Embryonic facial prominence (tissue), 1 donor: ENCODE results near the gene ZNF581.

Source experiments
- DNase-seq: peaks from one replicate; pipeline ENCODE4 v3.0.0-alpha.2; 2016; ENCODE audit errors: extremely low spot score

ZNF581 gene

DNA sequence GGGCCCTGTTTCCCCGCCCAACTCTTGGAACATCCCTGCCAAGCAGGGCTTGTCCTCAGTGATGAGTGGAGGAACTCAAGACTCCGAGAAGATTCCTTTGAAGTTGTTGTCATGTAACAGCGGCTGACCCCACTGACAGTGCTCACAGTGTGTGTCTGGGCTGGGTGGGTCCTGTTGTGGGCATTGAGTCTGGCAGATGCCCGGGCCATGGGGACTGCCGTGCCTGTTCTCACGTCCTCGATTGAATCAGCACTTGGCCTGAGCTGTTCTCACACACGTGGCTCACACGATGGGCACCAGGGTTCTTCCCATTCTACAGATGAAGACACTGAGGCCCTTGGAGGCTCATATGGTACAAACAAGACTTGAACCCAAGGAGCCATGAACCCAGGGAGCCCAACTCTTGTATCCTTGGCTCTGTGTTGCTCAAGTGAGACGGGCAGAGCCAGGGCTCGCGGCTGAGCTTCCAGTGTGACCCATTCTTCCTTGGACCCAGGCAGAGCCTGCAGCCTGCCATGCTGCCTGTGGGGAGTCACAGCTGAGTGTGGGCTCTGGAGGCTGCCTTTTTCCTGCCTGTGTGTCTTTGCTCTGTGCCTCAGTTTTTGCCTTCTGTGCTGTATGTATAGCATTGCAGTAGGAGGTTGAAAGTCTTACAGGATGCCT lies 23.0 kb downstream of the ZNF581 start:
- no peak for DNase-seq

DNA sequence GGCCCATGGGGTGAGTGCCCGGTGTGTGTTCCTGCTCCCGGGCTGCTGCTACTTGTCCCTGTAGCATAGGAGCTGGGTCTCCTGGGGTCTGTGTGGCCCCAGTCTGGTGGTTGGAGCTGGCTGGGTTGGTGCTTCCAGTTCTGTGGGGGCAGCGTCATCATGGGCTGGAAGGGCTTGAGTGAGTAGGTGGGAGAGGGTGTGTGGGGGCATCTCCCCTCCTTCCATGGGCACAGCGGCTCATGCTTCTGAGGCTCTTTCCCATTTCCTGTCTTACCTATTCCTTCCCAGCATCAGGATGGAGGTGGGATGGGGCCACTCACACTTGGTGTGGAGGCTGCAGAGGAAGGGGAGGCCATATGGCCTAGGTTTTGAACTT lies 23.5 kb downstream of the ZNF581 start:
- no peak for DNase-seq

DNA sequence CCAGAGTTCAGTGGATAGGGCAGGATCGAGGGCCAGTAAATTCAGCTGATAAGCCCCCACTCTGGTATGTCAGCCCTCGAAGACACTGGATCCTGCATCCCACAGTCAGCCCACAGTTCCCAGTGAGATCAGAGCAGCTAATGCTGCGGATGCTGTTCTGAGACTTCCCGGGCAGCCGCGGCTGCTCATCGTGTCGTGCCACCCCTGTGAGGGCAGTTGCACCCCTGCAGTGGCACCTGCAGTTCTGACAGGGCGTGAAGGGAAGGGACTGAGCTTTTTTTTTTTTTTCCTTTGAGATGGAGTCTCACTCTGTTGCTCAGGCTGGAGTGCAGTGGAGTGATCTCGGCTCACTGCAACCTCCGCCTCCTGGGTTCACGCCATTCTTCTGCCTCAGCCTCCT lies 24.1 kb downstream of the ZNF581 start:
- no peak for DNase-seq

DNA sequence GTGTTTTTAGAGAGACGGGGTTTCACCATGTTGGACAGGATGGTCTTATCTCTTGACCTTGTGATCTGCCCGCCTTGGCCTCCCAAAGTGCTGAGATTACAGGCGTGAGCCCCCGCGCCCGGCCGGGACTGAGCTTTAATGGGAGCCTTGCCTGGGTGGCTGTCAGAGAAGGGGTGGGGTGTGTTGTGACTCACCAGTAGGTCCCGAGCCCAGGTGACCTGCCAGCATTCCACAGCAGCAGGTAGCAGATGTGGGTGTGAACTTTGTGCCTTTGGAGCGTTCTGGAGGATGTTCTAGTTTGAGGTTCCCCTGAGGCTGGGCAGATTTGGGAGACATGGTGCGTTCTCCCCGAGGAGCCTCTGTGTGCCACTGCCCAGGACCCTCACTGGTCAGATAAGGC lies 24.5 kb downstream of the ZNF581 start:
- DNase-seq, result no peak

DNA sequence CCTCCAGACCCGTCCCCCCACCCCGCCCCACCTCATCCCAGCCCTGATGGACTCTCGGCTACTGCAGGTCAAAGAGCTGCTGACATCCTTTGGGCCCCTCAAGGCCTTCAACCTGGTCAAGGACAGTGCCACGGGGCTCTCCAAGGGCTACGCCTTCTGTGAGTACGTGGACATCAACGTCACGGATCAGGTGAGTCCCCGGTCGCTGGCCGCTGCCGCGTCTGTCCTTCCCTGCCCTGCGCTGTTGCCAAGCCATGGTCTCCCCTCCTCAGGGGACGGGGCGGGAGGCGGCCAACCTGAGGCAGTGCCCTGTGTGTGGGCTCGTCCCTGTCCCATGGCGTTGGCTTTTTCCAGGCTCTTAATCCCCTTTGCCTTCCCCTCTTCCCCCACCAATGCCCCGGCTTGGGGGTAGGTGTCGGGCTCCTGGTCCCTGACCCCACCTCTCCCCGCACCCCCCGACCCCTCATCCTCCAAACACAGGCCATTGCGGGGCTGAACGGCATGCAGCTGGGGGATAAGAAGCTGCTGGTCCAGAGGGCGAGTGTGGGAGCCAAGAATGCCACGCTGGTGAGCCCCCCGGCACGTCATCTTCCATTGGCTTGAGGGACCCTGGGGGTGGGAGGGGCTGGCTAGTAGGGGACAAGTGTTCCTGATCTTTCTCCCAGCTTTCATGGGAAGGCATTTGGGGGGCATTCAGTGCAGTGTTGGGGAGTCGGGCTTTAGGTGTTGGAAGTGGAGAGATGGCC lies 25.3 kb downstream of the ZNF581 start:
- no peak for DNase-seq

DNA sequence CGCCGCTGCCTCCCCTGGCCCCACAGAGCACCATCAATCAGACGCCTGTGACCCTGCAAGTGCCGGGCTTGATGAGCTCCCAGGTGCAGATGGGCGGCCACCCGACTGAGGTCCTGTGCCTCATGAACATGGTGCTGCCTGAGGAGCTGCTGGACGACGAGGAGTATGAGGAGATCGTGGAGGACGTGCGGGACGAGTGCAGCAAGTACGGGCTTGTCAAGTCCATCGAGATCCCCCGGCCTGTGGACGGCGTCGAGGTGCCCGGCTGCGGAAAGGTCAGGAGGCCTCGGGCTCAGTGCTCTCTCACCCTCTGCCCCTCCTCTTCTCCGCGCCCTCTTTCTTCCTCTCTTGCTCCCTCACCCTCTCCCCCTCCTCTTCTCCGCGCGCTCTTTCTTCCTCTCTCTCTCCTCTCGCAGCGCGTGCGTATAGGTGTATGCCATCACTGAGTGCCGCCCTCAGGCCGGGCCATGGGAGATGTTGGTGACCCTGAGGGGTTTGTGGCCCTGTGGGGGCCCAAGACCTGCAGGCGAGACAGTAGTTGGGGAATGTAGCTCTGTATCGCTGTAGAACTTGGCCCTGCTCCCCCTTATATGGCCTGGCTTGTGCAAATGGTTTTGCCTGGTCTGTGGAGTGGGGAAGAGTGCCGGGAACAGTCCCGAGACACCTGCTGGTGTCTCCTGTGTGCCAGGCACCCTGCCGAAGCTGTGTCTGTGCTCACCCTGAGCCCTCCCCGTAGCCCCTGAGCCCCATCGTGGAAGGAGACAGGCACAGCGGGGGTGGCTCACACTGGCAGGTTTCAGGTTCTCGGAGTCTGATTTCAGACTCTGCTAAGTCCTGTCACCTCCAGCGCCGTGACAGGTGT lies 26.2 kb downstream of the ZNF581 start:
- no peak for DNase-seq

DNA sequence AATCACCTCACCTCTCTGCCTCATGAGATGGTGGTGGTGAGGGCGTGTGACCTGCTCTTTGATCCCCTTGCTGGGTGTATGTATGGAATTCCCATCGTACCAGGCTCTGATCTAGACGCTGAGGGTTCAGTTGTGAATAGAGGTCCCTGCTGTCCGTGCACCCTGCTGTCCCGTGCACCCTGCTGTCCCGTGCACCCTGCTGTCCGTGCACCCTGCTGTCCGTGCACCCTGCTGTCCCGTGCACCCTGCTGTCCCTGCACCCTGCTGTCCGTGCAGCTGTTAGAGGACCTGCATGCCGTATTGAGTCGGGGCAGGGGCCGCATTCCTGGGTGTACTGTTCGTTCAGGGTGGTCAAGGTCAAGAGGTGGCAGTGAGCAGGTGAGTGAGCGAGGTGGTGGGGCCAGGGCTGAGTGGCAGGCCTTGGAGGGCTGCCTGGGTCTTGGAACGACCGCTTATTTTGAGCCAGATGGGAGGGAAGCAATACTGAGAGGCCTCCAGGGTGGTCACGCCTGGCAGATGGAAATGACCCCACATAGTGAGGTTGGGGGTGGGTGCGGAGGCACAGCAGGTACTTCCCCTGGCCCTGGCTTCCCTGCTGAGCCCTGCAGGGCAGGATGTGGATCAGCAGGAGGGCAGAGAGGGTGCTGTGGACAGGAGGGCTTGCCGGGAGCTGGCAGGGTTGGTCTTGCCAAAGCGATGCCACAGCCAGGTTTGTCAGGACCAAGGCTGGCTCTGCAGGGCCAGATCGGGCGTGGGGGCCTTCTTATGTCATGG lies 27.0 kb downstream of the ZNF581 start:
- no peak for DNase-seq

DNA sequence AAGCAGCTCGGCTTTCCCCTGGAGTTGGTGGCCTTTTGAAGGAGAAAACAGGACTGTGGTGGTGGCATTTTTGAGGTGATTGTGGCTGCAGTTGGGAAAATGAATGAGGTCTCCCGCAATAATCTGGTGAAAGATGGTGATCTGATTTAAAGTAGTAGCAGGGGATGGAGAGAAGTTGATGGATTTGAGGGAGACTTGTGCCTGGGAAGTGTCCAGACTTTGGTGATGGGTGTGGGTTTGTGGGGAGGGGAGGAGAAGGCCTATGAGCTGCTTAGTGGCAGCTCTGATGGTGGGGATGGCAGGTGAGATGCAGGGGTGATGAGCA lies 27.6 kb downstream of the ZNF581 start:
- no peak for DNase-seq

DNA sequence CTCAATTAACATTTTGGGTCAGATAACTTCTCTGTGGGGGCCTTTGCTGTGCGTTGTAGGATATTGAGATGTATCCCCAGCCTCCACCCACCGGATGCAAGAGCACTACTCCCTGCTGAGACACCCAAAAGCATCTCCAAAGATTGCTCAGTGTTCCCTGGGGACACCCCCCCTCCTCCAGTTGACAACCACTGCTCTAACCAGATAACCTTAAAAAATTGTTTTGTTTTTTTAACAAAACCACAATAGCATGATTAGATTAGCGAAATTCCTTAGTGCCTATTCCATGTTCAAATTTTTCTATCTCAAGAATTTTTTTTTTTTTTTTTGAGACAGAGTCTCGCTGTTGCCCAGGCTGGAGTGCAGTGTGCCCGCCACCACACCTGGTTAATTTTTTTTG lies 29.0 kb downstream of the ZNF581 start:
- no peak for DNase-seq

DNA sequence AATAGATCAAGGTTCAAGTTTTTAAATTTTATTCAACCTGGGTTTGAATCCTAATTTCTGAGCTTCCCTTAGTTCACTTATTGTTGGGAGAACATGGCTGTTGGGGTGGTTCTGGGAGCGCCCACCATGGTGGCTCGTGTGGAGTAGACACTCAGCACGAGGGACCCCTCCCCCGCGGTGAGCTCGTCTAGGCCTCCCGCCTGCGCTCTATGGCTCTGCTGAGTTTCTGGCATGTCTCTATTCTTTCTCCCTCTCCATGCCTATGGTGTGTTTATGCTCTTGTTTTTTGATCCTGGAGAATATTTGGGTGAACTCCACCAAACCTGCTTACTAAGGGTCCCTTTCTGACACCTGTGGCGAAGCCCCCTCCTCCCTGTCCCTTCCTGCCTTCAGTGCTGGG lies 30.0 kb downstream of the ZNF581 start:
- no peak for DNase-seq

DNA sequence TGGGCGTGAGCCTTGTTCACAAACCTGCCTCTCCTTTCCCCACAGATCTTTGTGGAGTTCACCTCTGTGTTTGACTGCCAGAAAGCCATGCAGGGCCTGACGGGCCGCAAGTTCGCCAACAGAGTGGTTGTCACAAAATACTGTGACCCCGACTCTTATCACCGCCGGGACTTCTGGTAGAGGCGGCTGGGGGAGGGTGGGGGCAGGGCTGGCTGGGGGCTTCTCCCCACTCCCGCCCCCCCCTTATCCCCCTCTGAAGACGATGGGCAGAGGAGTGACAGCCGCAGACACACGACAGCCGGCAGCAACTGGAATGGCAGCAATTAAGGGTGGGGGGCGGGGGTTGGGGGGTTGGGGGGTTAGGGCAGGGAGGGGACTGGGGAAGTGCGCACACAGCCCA lies 30.4 kb downstream of the ZNF581 start:
- DNase-seq, result no peak

DNA sequence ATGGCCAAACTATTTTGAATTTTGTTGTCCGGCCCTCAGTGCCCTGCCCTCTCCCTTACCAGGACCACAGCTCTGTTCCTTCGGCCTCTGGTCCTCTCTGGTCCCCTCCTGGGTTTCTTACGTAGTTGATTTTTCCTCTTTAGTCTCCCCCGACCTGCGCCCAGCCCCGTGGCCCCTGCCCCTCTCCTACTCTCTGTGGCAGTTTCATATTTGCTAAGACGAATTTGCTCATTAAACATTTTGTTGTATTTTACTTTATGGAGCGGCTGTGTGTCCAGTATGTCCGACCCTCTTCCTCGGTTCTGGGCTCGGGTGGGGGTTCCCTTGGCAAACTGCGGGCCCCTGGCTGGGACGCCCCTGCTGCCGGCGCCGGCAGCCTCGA lies 31.0 kb downstream of the ZNF581 start:
- no peak for DNase-seq

DNA sequence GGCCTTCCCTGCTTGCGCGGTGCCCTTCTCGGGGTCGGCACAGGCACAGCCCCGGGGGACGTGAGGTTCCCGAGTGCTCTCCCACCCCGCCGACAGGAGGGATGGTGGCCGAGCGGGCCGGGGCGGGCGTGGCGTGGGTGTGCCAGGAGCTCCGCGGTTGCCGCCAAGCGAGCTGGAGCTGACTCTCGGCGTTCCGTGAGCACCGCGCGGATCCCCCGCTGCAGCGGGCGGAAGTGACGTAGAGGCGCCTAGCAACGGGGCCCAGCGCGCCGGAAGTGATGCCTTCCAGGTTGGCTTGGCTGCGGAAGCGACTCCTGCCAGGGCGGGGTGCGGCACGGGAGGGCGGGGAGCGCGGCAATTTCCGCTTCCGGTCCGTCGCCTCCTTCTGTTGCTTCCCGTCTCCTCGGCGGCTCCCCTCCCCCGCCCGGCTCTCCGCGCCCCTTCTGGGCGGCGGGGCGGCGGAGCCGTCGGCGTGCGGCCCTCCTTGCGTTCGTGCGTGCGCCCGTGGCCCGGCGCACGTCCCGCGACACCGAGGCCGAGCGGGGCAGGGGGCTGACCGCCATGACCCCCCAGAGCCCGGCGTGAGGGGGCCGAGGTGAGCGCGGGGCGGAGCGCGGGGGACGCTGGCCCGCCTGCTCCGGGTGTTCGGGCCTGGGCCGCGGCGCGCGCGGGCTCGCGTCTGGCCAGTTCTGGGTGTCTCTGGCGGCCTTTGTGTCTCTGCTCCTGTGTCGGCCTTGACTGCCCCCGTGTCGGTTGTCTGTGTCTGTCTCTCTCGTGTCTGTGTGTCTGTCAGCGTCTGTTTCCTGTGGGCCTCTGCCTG lies 31.6 kb downstream of the ZNF581 start, which contains the start of gene EPN1:
EPN1 (plus strand) TSS at position 386 of the 820 bp plus-strand sequence. CDS start 3,402 bp downstream, outside the sequence.
- peak; percentile 95 for DNase-seq

DNA sequence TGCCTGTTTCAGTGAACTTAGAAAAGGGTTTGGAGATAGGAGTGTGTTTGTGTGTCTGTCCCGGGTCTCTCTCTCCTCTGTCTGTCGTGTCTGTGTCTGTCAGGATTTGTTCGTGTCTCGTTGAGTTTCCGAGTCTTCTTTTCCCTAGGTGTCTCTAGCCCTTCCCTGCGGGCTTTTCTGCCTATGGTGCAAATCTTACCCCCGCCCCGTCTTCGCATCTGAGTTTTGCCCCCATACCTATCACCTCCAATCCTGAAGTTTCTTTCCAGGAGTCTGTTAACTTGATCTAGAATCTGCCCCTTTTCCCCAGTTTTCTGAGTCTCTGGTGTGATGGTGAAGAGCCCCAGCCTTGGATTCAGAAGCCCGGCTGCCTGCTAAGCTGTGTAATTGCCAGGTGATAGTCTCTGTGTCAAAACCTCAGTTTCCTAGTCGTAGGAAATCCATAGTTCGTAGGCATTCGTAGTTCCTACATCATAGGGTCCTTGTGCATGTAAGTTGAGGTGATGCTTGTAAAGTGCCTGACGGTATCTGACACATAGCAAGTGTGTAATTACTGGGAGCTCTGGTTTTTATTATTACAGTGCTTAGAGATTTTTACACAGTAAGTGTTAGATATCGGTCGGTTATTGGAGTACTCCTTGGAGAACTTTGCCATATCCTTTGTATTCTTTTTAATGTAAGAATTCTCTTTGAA lies 32.4 kb downstream of the ZNF581 start:
- no peak for DNase-seq

DNA sequence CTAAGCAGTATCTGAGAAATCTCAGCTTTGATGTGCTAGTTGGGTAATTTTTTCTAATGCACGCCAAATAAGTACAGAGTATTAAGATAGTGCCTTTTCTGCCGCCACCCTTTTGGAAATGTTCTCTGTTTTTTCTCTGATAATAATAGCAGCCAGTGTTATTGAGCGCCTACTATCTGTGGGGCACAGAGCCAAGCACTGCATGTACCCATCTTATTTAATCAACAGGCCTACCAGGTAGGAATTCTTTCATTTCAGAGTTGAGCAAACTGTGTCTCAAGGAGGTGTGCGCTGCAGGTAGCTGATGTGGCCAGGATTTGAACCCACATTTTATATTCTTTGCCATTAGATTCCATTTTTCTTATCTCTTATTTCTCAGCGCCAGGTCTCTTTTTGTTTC lies 32.9 kb downstream of the ZNF581 start:
- no peak for DNase-seq

DNA sequence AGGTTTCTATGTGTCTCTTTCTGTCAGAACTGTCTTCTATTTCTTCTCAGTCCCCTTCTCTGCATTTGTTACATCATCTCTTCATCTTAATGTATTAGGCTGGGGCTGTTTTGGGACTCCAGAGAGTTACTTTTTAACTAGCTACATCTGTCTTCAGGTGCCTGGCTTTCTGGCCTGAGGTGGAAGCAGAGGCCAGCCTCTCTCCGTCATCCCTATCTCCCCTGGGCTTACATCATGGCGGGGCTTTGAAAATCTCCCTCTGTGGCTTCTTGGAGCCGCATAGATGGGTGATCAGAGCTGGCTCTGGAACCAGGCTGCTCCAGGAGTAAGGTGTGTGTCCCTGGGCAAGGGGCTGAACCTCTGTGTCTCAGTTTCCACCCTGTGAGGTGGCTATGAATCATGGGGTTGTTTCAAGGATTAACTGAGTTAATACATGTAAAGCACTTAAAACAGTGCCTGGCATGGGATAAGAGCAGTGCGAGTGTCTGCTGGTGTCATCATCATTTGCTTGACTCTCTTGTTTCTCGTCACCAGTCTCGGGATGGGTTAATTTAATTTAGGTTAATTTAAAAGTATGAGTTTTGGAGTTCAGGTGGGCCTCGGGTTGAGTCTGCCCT lies 33.5 kb downstream of the ZNF581 start:
- DNase-seq, result no peak

DNA sequence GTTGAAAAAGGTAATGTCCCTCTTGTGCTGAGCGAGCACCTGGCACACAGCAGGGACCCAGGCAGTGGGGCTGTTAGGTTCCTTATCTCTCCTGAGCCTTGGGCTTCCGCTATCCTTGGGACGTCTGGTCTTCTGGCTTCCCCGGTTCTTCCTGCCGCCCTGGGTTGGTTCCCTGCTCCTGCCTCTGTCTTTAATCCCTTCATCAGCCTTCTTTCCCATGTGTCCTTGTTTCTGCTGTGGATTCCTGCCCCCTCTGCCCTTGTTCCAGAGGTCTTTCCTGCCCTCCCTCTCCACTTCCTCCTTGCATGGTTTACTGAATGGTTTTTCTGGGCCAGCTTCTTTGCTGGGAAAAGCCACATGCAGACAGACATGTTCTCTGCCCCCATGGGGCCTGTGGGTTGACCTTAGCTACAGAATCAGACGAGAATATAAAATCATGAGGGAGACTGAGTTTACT lies 34.2 kb downstream of the ZNF581 start:
- no peak for DNase-seq

DNA sequence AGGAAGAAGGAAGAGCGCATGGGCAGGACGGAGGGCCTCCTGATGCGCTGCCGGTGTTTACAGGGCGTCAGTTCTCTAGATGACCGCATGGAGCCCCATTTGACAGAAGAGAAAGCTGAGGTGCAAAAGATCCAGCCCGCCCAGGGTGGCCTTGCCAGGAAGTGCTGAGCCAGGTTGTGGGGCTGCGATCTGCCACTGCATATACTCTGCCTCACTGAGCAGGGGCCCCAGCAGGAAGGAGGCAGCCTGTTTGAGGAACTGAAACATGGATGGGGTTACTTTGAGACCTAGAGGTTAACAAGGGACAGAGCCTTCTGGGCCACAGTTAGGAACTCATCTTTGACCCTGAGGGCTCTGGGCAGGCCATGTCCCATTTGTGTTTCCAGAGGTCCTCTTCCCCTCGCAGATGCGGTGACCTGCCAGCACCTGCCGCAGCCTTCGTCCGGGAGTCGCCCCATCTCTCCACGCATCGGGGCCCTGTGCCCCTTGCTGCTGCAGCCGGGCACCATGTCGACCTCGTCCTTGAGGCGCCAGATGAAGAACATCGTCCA lies 34.7 kb downstream of the ZNF581 start:
- no peak for DNase-seq

DNA sequence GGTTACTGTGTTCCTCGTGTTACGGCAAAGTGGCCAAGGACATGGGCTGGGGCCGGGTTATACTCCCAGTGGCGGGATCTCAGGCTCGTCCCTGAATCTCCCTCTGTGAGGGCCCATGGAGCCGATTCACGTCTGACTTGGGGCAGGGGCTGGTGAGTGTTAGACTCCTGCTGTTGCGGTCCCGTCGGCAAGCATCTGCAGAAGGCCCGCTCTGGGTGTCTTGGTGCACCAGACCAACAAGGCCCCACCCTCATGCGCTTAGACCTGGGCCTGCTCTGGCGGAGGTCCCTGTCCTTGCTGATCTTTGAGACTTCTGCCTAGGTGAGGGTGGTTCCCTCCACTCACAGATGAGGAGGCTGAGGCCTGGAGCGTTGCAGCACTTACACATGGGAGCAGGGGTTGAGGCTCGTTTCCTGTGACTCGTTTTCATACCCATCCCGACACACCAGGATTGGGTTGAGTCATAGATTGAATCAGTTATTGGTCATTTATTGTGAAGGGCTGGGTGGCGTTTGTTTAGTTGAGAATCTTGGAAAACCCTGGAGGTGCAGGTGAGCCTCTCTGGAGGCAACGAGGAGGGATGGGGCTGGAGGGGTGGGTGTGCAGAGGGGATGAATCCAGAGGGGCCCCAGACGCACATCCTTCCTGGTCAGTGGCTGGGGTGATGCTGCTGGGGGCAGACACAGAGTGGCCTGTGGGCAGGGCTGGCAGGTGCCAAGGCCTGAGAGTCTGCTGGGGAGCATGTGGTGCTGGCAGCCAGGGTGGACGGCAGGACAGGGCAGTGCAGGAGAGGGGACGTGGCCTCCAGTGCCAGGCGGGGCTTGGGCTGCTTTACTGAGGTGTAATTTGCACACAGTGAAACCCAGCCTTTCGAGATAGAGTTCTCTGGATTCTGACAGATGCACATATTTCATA lies 36.2 kb downstream of the ZNF581 start:
- no peak for DNase-seq
